CD4-positive, CD25-positive, alpha-beta regulatory T cell (primary cell): ENCODE data around the gene USP15. TPM values are rescaled to one million over a fixed set of nuclear protein-coding genes. Genes with fewer than 3 reads are reported as not detected.

ENCODE experiments used
- ATAC-seq, 2 donors: fragments of 150-1000 bp; cut with Tn5 transposase; one replicate each; pipeline ENCODE4 v1.10.0; 2021; ENCODE audit warnings: low read depth in 2 of 2, moderate number of reproducible peaks in 2 of 2, moderate library complexity in 1 of 2
- DNase-seq, 3 donors: peaks; one replicate each; pipeline versions ENCODE4 v3.0.0 to v3.0.0-alpha.2; 2012 to 2022; ENCODE audit warnings: mixed read lengths in 1 of 3
- H3K27ac ChIP-seq: one replicate; pipeline ENCODE4 v1.7.0; 2013; ENCODE audit warnings: mild to moderate bottlenecking, low read length; ENCODE audit not compliant: insufficient read depth, poor library complexity, severe bottlenecking
- H3K27me3 ChIP-seq: one replicate; pipeline ENCODE4 v1.7.0; 2013; ENCODE audit warnings: low read length; ENCODE audit not compliant: control insufficient read depth, insufficient read depth
- H3K36me3 ChIP-seq: one replicate; pipeline ENCODE4 v1.7.0; 2013; ENCODE audit warnings: mild to moderate bottlenecking, low read length, moderate library complexity; ENCODE audit not compliant: control insufficient read depth, insufficient read depth
- H3K4me1 ChIP-seq: 2 replicates; pipeline ENCODE4 v1.7.0; 2013; ENCODE audit warnings: mild to moderate bottlenecking, low read length; ENCODE audit not compliant: insufficient read depth, control insufficient read depth, poor library complexity, severe bottlenecking
- H3K4me3 ChIP-seq: one replicate; pipeline ENCODE4 v1.7.0; 2013; ENCODE audit warnings: low read depth, mild to moderate bottlenecking, low read length, moderate library complexity
- H3K9me3 ChIP-seq, 2 experiments: 1 replicate in 1 of 2; 2 replicates in 1 of 2; pipeline ENCODE4 v1.7.0; 2013; ENCODE audit warnings: low read length in 2 of 2, mild to moderate bottlenecking in 1 of 2, moderate library complexity in 1 of 2; ENCODE audit not compliant: control insufficient read depth in 2 of 2
- H3K27ac Mint-ChIP-seq, 3 donors: one replicate each; pipeline ENCODE4 v1.8.0; 2020 to 2022; ENCODE audit warnings: mild to moderate bottlenecking in 3 of 3, mixed read lengths in 3 of 3, moderate library complexity in 2 of 3
- H3K27me3 Mint-ChIP-seq: one replicate; pipeline ENCODE4 v1.8.0; 2022; ENCODE audit warnings: mild to moderate bottlenecking, mixed read lengths
- H3K36me3 Mint-ChIP-seq: one replicate; pipeline ENCODE4 v1.8.0; 2020; ENCODE audit warnings: mixed read lengths
- H3K4me1 Mint-ChIP-seq, 4 donors: one replicate each; pipeline ENCODE4 v1.8.0; 2020 to 2022; ENCODE audit warnings: mixed read lengths in 4 of 4, mild to moderate bottlenecking in 1 of 4
- H3K4me3 Mint-ChIP-seq, 4 donors: one replicate each; pipeline ENCODE4 v1.8.0; 2020 to 2022; ENCODE audit warnings: mild to moderate bottlenecking in 4 of 4, mixed read lengths in 4 of 4, moderate library complexity in 3 of 4
- H3K9me3 Mint-ChIP-seq, 7 donors: one replicate each; pipeline ENCODE4 v1.8.0; 2020 to 2022; ENCODE audit warnings: mixed read lengths in 7 of 7, mild to moderate bottlenecking in 3 of 7, moderate library complexity in 2 of 7
- polyA plus RNA-seq, 4 donors: library from polyadenylated mRNA; unstranded; fragments of 300-500 nt; fragmentation: Illumina TruSeq; gene quantifications; one replicate each; pipeline ENCODE4 v1.2.3, GENCODE V29; 2021
- total RNA-seq: library from RNA; stranded (reverse); gene quantifications from one replicate; pipeline ENCODE4 v1.2.3, GENCODE V29; 2022

The USP15 gene
- total and polyA plus RNA-seq, 5 donors from 2014 or later: 183 to 417 (median 213) TPM

- Histone ChIP-seq H3K9me3 (no peaks in the 10 kb centered on the region), H3K4me1 (peaks cover 87% of the 10 kb centered on the region), H3K4me3 (peak overlapping the region; percentile 100), H3K36me3 (peaks cover 10% of the 10 kb centered on the region), H3K27me3 (no peaks in the 10 kb centered on the region), H3K27ac (peak overlapping the region; percentile 1)
- Mint-ChIP-seq H3K4me3 (peak overlapping the region; percentile 38 to 85 (median 62)), H3K4me1 (peaks cover 66 to 94% (median 82%) of the 10 kb centered on the region in 4 donors), H3K36me3 (peaks cover 11% of the 10 kb centered on the region), H3K27ac (peak overlapping the region in 1 of 3 donors; percentile 10), H3K9me3 (no peaks in the 10 kb centered on the region), H3K27me3 (no peaks in the 10 kb centered on the region)
- DNase-seq (no peak), ATAC-seq (no peak)
These were observed 10.7 kb downstream of the USP15 start for GRCh38 chr12:62270872-62271271.

- Histone ChIP-seq H3K27me3 (no peaks in the 10 kb centered on the region), H3K9me3 (no peaks in the 10 kb centered on the region), H3K4me3 (peak overlapping the region; percentile 100), H3K4me1 (peaks cover 78% of the 10 kb centered on the region), H3K27ac (no peak overlapping the region), H3K36me3 (peaks cover 7% of the 10 kb centered on the region)
- Mint-ChIP-seq H3K36me3 (peaks cover 16% of the 10 kb centered on the region), H3K4me3 (peak overlapping the region; percentile 74 to 84 (median 77)), H3K27ac (peak overlapping the region in 2 of 3 donors; percentile 45 to 78), H3K4me1 (peaks cover 71 to 90% (median 84%) of the 10 kb centered on the region in 4 donors), H3K27me3 (no peaks in the 10 kb centered on the region), H3K9me3 (peaks cover 0 to 2% (median 0%) of the 10 kb centered on the region in 7 donors)
- no peak for ATAC-seq
- no peak for DNase-seq
These were observed 12.8 kb downstream of the USP15 start for GRCh38 chr12:62272936-62273552.

GRCh38 chr12:62273724-62274380 is 13.6 kb downstream of the USP15 start:
- Mint-ChIP-seq H3K36me3 (peaks cover 17% of the 10 kb centered on the region), H3K27me3 (no peaks in the 10 kb centered on the region), H3K9me3 (peaks cover 0 to 2% (median 0%) of the 10 kb centered on the region in 7 donors), H3K4me3 (peak overlapping the region; percentile 71 to 84 (median 77)), H3K27ac (peak overlapping the region; percentile 45 to 86 (median 82)), H3K4me1 (peaks cover 66 to 85% (median 79%) of the 10 kb centered on the region in 4 donors)
- Histone ChIP-seq H3K4me1 (peaks cover 72% of the 10 kb centered on the region), H3K4me3 (peak overlapping the region; percentile 100), H3K27me3 (no peaks in the 10 kb centered on the region), H3K36me3 (peaks cover 9% of the 10 kb centered on the region), H3K27ac (no peak overlapping the region), H3K9me3 (no peaks in the 10 kb centered on the region)
- peak in 1 of 3 donors; percentile 40 for DNase-seq
- no peak for ATAC-seq

- no peaks in the 10 kb centered on the region for H3K27me3 Mint-ChIP-seq
- DNase-seq (no peak), ATAC-seq (no peak)
- no peak overlapping the region for H3K27ac Mint-ChIP-seq
- H3K36me3 Mint-ChIP-seq: peaks cover 25% of the 10 kb centered on the region
- peak overlapping the region in 1 of 4 donors; percentile 61 for H3K4me3 Mint-ChIP-seq
- peaks cover 76 to 88% (median 83%) of the 10 kb centered on the region in 4 donors for H3K4me1 Mint-ChIP-seq
- Histone ChIP-seq H3K9me3 (no peaks in the 10 kb centered on the region), H3K27me3 (no peaks in the 10 kb centered on the region), H3K36me3 (peaks cover 3% of the 10 kb centered on the region), H3K27ac (no peak overlapping the region), H3K4me1 (peaks cover 61% of the 10 kb centered on the region), H3K4me3 (peak overlapping the region; percentile 1)
- H3K9me3 Mint-ChIP-seq: peaks cover 0 to 3% (median 0%) of the 10 kb centered on the region in 7 donors
These were observed 17.8 kb downstream of the USP15 start for GRCh38 chr12:62278022-62278421.

- peaks cover 0 to 3% (median 0%) of the 10 kb centered on the region in 7 donors for H3K9me3 Mint-ChIP-seq
- ATAC-seq: no peak
- Histone ChIP-seq H3K27me3 (no peaks in the 10 kb centered on the region), H3K27ac (no peak overlapping the region), H3K36me3 (peaks cover 3% of the 10 kb centered on the region), H3K9me3 (no peaks in the 10 kb centered on the region), H3K4me3 (peak overlapping the region; percentile 43), H3K4me1 (peaks cover 61% of the 10 kb centered on the region)
- H3K4me3 Mint-ChIP-seq: peak overlapping the region in 2 of 4 donors; percentile 10 to 39
- peaks cover 73 to 87% (median 79%) of the 10 kb centered on the region in 4 donors for H3K4me1 Mint-ChIP-seq
- H3K27me3 Mint-ChIP-seq: no peaks in the 10 kb centered on the region
- no peak for DNase-seq
- no peak overlapping the region for H3K27ac Mint-ChIP-seq
- peaks cover 25% of the 10 kb centered on the region for H3K36me3 Mint-ChIP-seq
These were observed 18.9 kb downstream of the USP15 start for GRCh38 chr12:62279058-62279457.

GRCh38 chr12:62279961-62280360 is 19.8 kb downstream of the USP15 start:
- Mint-ChIP-seq H3K27ac (peak overlapping the region in 1 of 3 donors; percentile 42), H3K9me3 (peaks cover 0 to 3% (median 0%) of the 10 kb centered on the region in 7 donors), H3K36me3 (peaks cover 25% of the 10 kb centered on the region), H3K27me3 (no peaks in the 10 kb centered on the region), H3K4me3 (peak overlapping the region in 3 of 4 donors; percentile 10 to 62 (median 51)), H3K4me1 (peaks cover 72 to 87% (median 77%) of the 10 kb centered on the region in 4 donors)
- no peak for ATAC-seq
- Histone ChIP-seq H3K27me3 (no peaks in the 10 kb centered on the region), H3K27ac (peak overlapping the region; percentile 21), H3K4me3 (peak overlapping the region; percentile 43), H3K9me3 (no peaks in the 10 kb centered on the region), H3K4me1 (peaks cover 52% of the 10 kb centered on the region), H3K36me3 (peaks cover 3% of the 10 kb centered on the region)
- no peak for DNase-seq

GRCh38 chr12:62282057-62282774 is 22.0 kb downstream of the USP15 start:
- H3K27ac ChIP-seq: peak overlapping the region; percentile 30
- H3K4me1 ChIP-seq: peaks cover 35% of the 10 kb centered on the region
- no peaks in the 10 kb centered on the region for H3K27me3 ChIP-seq
- Mint-ChIP-seq H3K9me3 (peaks cover 0 to 6% (median 2%) of the 10 kb centered on the region in 7 donors), H3K27me3 (no peaks in the 10 kb centered on the region), H3K4me1 (peaks cover 68 to 87% (median 79%) of the 10 kb centered on the region in 4 donors), H3K27ac (peak overlapping the region; percentile 12 to 62 (median 59)), H3K36me3 (peaks cover 33% of the 10 kb centered on the region), H3K4me3 (peak overlapping the region; percentile 39 to 79 (median 59))
- H3K9me3 ChIP-seq: no peaks in the 10 kb centered on the region
- ATAC-seq (no peak), DNase-seq (no peak)
- peak overlapping the region; percentile 43 for H3K4me3 ChIP-seq
- peaks cover 11% of the 10 kb centered on the region for H3K36me3 ChIP-seq
